GM10847 (cell line): Measurements from ENCODE around the gene PRR14L.

Source experiments
- POLR2A ChIP-seq: IDR thresholded peaks from 2 replicates; pipeline ENCODE4 v1.6.1; 2011; ENCODE audit not compliant: insufficient read length; ENCODE audit errors: extremely low read depth

PRR14L gene

GRCh38 chr22:31653944-31654343, 96.0 kb downstream of the PRR14L start:
- no peak for TF ChIP-seq POLR2A

- no peak for TF ChIP-seq POLR2A
Measured at GRCh38 chr22:31652911-31653684, 96.8 kb downstream of the PRR14L start.

GRCh38 chr22:31652088-31652487, 97.8 kb downstream of the PRR14L start:
- TF ChIP-seq POLR2A, result no peak

- no peak for TF ChIP-seq POLR2A
Measured at GRCh38 chr22:31651664-31652063, 98.3 kb downstream of the PRR14L start.

GRCh38 chr22:31650391-31650790, 99.5 kb downstream of the PRR14L start:
- no peak for TF ChIP-seq POLR2A

- TF ChIP-seq POLR2A, result no peak
Measured at GRCh38 chr22:31647523-31648320, 102.2 kb downstream of the PRR14L start.

GRCh38 chr22:31647066-31647465, 102.9 kb downstream of the PRR14L start:
- TF ChIP-seq POLR2A, result no peak

- TF ChIP-seq POLR2A, result no peak
Measured at GRCh38 chr22:31646186-31647019, 103.5 kb downstream of the PRR14L start.

GRCh38 chr22:31639436-31640039, 110.4 kb downstream of the PRR14L start:
- no peak for TF ChIP-seq POLR2A

GRCh38 chr22:31637891-31638618, 111.9 kb downstream of the PRR14L start:
- no peak for TF ChIP-seq POLR2A

- TF ChIP-seq POLR2A, result peak; percentile 36
Measured at GRCh38 chr22:31637447-31637890, 112.5 kb downstream of the PRR14L start.

GRCh38 chr22:31635638-31636306, 114.2 kb downstream of the PRR14L start:
- no peak for TF ChIP-seq POLR2A

GRCh38 chr22:31631436-31631835, 118.5 kb downstream of the PRR14L start:
- TF ChIP-seq POLR2A, result no peak
